AML-193 (cell line): Measurements from ENCODE around the gene ADAMTS4.
A peak's percentile ranks its signal among the peaks of the same experiment; 100 is the strongest.
"Not testable (repeated sequence)": the region's sequence is repeated elsewhere in the genome, so short reads cannot be mapped to it uniquely, and the experiment has no call there.

Experiments used
- DNase-seq, 2 experiments: peaks; one replicate each; lab custom pipeline; 2025; lab: John Stamatoyannopoulos, UW

The ADAMTS4 gene, protein sequence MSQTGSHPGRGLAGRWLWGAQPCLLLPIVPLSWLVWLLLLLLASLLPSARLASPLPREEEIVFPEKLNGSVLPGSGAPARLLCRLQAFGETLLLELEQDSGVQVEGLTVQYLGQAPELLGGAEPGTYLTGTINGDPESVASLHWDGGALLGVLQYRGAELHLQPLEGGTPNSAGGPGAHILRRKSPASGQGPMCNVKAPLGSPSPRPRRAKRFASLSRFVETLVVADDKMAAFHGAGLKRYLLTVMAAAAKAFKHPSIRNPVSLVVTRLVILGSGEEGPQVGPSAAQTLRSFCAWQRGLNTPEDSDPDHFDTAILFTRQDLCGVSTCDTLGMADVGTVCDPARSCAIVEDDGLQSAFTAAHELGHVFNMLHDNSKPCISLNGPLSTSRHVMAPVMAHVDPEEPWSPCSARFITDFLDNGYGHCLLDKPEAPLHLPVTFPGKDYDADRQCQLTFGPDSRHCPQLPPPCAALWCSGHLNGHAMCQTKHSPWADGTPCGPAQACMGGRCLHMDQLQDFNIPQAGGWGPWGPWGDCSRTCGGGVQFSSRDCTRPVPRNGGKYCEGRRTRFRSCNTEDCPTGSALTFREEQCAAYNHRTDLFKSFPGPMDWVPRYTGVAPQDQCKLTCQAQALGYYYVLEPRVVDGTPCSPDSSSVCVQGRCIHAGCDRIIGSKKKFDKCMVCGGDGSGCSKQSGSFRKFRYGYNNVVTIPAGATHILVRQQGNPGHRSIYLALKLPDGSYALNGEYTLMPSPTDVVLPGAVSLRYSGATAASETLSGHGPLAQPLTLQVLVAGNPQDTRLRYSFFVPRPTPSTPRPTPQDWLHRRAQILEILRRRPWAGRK

GRCh38 chr1:161198897-161199431 is at the start of gene ADAMTS4:
TSS of gene ADAMTS4 (minus strand) at chr1:161199054. CDS start at chr1:161198627, 427 bp downstream.
- DNase-seq: no peak

GRCh38 chr1:161244888-161245287 is 46.0 kb upstream of the ADAMTS4 start:
- no peak for DNase-seq

- DNase-seq: peak; percentile 38 to 40
Measured at GRCh38 chr1:161242313-161242712, 43.5 kb upstream of the ADAMTS4 start.

- DNase-seq: peak in 1 of 2 experiments; percentile 7
Measured at GRCh38 chr1:161241682-161242081, 42.8 kb upstream of the ADAMTS4 start.

- no peak for DNase-seq
Measured at GRCh38 chr1:161238039-161238473, 39.2 kb upstream of the ADAMTS4 start, which contains the start of gene NR1I3. TSS of gene NR1I3 (minus strand) at chr1:161238203. CDS start at chr1:161236565, 1,638 bp downstream.

DNA sequence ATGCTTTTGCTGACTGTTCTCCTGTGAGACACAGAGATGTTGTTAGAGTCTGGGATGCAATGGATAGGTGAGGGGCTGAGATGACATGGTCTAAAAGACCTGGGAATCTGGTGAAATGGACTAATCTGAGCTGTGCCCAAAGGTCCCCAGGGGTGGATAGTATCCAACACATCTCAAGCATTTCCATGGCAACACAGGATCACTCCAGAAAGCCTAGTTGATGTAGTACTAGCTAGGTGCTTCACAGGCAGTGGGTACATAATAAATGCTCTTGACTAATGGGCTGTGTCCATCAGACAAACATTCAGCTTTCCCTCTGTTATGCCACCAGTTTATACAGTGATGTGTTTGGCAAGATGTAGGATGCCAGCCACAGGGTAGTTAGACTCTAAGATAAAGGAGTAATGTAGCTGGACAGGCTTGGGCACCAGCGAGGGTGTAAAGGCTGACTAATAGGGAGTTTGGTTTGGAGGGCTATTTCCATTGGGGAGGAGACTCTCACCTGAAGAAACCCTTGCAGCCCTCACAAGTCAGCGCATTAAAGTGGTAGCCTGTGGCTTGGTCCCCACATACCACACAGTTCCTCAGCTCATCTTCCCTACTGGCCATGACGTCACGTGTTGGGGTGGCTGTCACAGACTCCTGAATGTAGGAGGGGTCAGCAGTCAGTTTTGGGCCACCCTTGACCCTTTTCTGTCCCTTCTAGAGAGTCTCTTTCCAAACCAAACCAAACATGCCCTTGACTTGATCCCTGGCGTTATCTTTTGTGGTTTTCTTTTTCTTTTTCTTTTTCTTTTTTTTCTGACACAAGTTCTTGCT is 37.3 kb upstream of the ADAMTS4 start:
- no peak for DNase-seq

GRCh38 chr1:161233102-161233501 is 34.2 kb upstream of the ADAMTS4 start:
- no peak for DNase-seq

GRCh38 chr1:161230762-161231161 is 31.9 kb upstream of the ADAMTS4 start:
- DNase-seq: no peak

- DNase-seq: peak; percentile 27 to 35
Measured at GRCh38 chr1:161229896-161230295, 31.0 kb upstream of the ADAMTS4 start.

DNA sequence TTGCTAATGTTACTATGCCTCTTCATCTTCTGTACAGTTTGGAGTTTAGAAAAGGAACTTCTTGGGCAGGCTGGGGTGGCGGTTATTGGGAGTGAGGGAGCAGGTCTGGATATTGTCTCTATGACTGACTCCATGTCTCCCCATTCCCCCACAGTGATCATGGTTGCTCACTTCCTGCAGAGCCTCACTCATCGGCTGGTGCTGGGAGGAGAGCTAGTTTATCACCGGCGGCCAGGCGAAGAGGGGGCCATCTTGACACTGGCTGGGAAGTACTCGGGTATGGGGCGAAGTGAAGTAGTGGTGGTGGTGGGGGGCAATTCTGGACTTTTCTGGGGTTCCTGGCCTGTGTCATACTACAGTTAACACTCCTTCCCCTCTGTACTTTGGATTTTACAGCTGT is 29.2 kb upstream of the ADAMTS4 start:
- no peak for DNase-seq

DNA sequence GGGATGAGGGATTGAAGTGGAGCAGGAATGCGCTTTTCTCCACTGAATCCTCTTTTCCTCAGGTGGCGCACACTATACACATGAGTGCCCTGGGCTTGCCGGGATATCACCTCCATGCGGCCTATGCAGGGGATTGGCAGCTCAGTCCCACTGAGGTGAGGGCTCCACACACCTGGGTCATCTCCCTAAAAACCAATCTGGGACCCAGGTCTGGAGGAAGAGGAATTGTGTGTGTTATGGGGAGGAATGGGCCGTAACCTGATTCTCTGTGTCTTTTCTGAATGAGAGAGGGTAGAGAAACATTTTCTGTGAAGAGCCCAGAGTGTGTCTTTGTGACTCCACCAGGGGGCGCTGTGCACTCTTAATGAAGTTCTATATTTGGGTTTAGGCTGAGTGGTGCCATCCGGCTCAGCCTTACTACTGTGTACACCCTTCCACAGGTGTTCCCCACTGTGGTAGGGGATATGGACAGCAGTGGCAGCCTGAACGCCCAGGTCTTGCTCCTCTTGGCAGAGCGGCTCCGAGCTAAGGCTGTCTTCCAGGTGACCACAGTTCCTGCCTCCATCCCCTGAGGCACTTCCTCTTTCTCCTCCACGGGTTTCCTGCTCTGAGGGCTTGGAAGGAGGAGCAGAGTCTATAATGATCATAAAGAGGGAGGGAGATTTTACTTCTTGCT is 28.5 kb upstream of the ADAMTS4 start:
- DNase-seq: peak; percentile 96 to 97

- DNase-seq: no peak
Measured at GRCh38 chr1:161226759-161227158, 27.9 kb upstream of the ADAMTS4 start.

- DNase-seq: no peak
Measured at GRCh38 chr1:161226320-161226711, 27.5 kb upstream of the ADAMTS4 start.

- peak; percentile 99 for DNase-seq
Measured at GRCh38 chr1:161225534-161226319, 26.9 kb upstream of the ADAMTS4 start, which contains the start of gene TOMM40L. TSS of gene TOMM40L (plus strand) at chr1:161226060. CDS start at chr1:161226490, 430 bp downstream.

- no peak for DNase-seq
Measured at GRCh38 chr1:161225178-161225533, 26.3 kb upstream of the ADAMTS4 start.

DNA sequence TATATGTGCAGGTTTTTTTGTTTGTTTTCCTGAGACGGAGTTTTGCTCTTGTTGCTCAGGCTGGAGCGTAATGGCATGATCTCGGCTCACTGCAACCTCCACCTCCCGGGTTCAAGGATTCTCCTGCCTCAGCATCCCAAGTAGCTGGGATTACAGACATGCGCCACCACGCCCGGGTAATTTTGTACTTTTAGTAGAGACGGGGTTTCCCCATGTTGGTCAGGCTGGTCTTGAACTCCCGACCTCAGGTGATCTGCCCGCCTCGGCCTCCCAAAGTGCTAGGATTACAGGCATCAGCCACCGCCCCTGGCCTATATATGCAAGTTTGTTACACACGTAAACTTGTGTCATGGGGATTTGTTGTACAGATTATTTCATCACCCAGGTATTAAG is 25.8 kb upstream of the ADAMTS4 start:
- DNase-seq: not testable (repeated sequence)

GRCh38 chr1:161223805-161224694 is 25.2 kb upstream of the ADAMTS4 start:
- no peak for DNase-seq

DNA sequence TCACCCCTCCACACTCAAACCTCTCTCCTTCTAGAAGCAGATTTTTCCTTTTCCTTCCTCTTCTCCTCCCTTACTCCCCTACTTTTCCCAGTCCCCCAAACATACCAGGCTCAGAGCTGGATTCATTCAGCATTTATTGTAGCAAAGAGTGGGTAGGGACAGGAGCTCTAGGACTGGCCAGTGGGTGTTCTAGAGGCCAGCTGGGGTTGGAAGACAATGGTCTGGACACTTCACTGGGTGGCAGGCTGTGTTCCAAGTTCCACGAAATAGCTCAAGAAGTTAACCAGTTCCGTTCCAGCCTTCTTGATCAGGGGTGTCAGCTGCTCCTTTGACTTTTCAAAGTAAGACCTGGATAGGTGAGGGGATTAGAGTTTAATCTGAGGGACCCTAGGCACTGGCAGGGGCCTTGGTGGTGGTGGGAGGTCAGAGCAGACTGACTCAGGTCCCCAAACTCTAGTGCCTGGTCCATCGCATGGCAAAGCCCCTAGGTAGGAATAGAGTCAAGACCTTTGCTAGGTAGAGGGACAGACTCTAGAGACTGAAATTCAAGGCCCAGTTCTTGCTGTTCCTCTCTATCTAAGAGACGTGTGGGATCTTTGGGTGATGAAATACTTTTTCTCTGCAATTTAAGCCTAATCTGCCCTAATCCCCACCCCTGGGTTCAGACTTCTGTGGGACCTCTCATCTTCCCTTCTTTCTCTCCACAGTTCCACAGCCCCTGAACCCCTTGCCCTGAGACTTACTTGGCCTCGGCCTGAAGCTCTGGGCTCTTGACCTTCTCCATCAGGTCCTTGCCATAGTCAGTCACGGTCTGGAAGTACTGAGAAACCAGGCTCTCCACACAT is 23.5 kb upstream of the ADAMTS4 start:
- no peak for DNase-seq
